Neural cell (in vitro differentiated cells): ENCODE data around the gene DPP3. TPM values are rescaled to one million over a fixed set of nuclear protein-coding genes. Genes with fewer than 3 reads are reported as not detected.

Experiments
- H2AFZ ChIP-seq: fragments of 200-600, 300-800 bp; sonication (generic), shearing (Covaris generic); 2 replicates; pipeline ENCODE4 v1.6.0; 2014; ENCODE audit warnings: low read depth, mild to moderate bottlenecking, antibody characterized with exemption, low read length, moderate library complexity
- H3F3A ChIP-seq: fragments of 200-600 bp; shearing (Covaris generic); 2 replicates; pipeline ENCODE4 v1.6.1; 2016; ENCODE audit warnings: mild to moderate bottlenecking, moderate library complexity, mixed read lengths, antibody characterized with exemption, low read length; ENCODE audit not compliant: insufficient read depth, poor library complexity, severe bottlenecking
- H3K27ac ChIP-seq: fragments of 200-600, 300-800 bp; sonication (generic), shearing (Covaris generic); 2 replicates; pipeline ENCODE4 v1.5.1; 2014; ENCODE audit warnings: mild to moderate bottlenecking, low read length, moderate library complexity
- H3K27me3 ChIP-seq: fragments of 300-800, 200-600 bp; sonication (generic), shearing (Covaris generic); 2 replicates; pipeline ENCODE4 v1.6.0; 2014; ENCODE audit warnings: mild to moderate bottlenecking, low read depth, low read length, moderate library complexity; ENCODE audit not compliant: insufficient read depth
- H3K36me3 ChIP-seq: fragments of 300-800, 200-600 bp; sonication (generic), shearing (Covaris generic); 2 replicates; pipeline ENCODE4 v1.5.1; 2014; ENCODE audit warnings: mild to moderate bottlenecking, antibody characterized with exemption, low read length, moderate library complexity; ENCODE audit not compliant: insufficient read depth
- H3K4me2 ChIP-seq: fragments of 300-800, 200-600 bp; sonication (generic), shearing (Covaris generic); 2 replicates; pipeline ENCODE4 v1.6.0; 2014; ENCODE audit warnings: mild to moderate bottlenecking, low read length
- H3K4me3 ChIP-seq: fragments of 300-800, 200-600 bp; sonication (generic), shearing (Covaris generic); 2 replicates; pipeline ENCODE4 v1.5.1; 2014; ENCODE audit warnings: mild to moderate bottlenecking, low read length, moderate library complexity
- H3K79me2 ChIP-seq: fragments of 200-600 bp; shearing (Covaris generic); replicated peaks from 2 replicates; pipeline ENCODE4 v1.6.0; 2014; ENCODE audit warnings: mild to moderate bottlenecking, low read length, moderate library complexity; ENCODE audit not compliant: insufficient read depth
- H3K9ac ChIP-seq: fragments of 300-800, 200-600 bp; sonication (generic), shearing (Covaris generic); 2 replicates; pipeline ENCODE4 v1.6.1; 2016; ENCODE audit warnings: mild to moderate bottlenecking, low read length, mixed read lengths
- H3K9me2 ChIP-seq: fragments of 200-600 bp; shearing (Covaris generic); 2 replicates; pipeline ENCODE4 v1.6.1; 2016; ENCODE audit warnings: mild to moderate bottlenecking, low read length, mixed read lengths; ENCODE audit not compliant: insufficient read depth
- H3K9me3 ChIP-seq: fragments of 200-600, 300-800 bp; sonication (generic), shearing (Covaris generic); 2 replicates; pipeline ENCODE4 v1.6.1; 2016; ENCODE audit warnings: mild to moderate bottlenecking, mixed run types, low read length, moderate library complexity, mixed read lengths
- H4K20me1 ChIP-seq: fragments of 200-600 bp; shearing (Covaris generic); 2 replicates; pipeline ENCODE4 v1.6.1; 2016; ENCODE audit warnings: mild to moderate bottlenecking, mixed run types; ENCODE audit not compliant: insufficient read depth
- CTCF ChIP-seq: fragments of 450-650 bp; IDR thresholded peaks from 2 replicates; pipeline ENCODE4 v1.5.1; 2014; ENCODE audit warnings: antibody characterized with exemption, mild to moderate bottlenecking, moderate library complexity; ENCODE audit not compliant: poor library complexity, severe bottlenecking
- EP300 ChIP-seq: fragments of 450-650 bp; conservative IDR thresholded peaks from 2 replicates; pipeline ENCODE4 v1.6.1; 2014; ENCODE audit warnings: antibody characterized with exemption, mild to moderate bottlenecking, moderate library complexity; ENCODE audit not compliant: poor library complexity, severe bottlenecking
- EZH2 ChIP-seq: fragments of 200-600, 300-800 bp; shearing (Covaris generic), sonication (generic); IDR thresholded peaks from 2 replicates; pipeline ENCODE4 v1.6.1; 2014; ENCODE audit warnings: antibody characterized with exemption, low read length, borderline replicate concordance, mild to moderate bottlenecking; ENCODE audit not compliant: insufficient read depth, poor library complexity, severe bottlenecking
- MXI1 ChIP-seq: fragments of 450-650 bp; conservative IDR thresholded peaks from 2 replicates; pipeline ENCODE4 v1.6.1; 2014; ENCODE audit warnings: antibody characterized with exemption, mild to moderate bottlenecking; ENCODE audit not compliant: poor library complexity, severe bottlenecking
- POLR2AphosphoS5 ChIP-seq: IDR thresholded peaks from 2 replicates; pipeline ENCODE4 v1.6.1; 2012
- RAD21 ChIP-seq: fragments of 450-650 bp; conservative IDR thresholded peaks from 2 replicates; pipeline ENCODE4 v1.6.1; 2014; ENCODE audit warnings: antibody characterized with exemption, mild to moderate bottlenecking, moderate library complexity
- REST ChIP-seq: IDR thresholded peaks from 2 replicates; pipeline ENCODE4 v1.6.1; 2012; ENCODE audit warnings: borderline replicate concordance
- SMC3 ChIP-seq: fragments of 450-650 bp; conservative IDR thresholded peaks from 2 replicates; pipeline ENCODE4 v1.6.1; 2014; ENCODE audit warnings: antibody characterized with exemption, mild to moderate bottlenecking, moderate library complexity; ENCODE audit not compliant: poor library complexity
- TAF1 ChIP-seq: IDR thresholded peaks from 2 replicates; pipeline ENCODE4 v1.6.1; 2012; ENCODE audit warnings: low read depth
- polyA plus RNA-seq: library from polyadenylated mRNA; depleted of rRNA; stranded (reverse); fragments of >200 nt; gene quantifications from 2 replicates; pipeline ENCODE4 v1.2.3, GENCODE V29; 2014

The DPP3 gene
- polyA plus RNA-seq, 1 donor from 2014 or later, result 71.7 TPM

- Histone ChIP-seq H3K9me2 (no peaks in the 10 kb centered on the region), H3K9me3 (no peaks in the 10 kb centered on the region), H3K27me3 (no peaks in the 10 kb centered on the region), H3K4me2 (no peak overlapping the region), H3K4me3 (no peak overlapping the region), H2AFZ (no peak overlapping the region), H3K9ac (no peak overlapping the region), H3K79me2 (no peaks in the 10 kb centered on the region), H3F3A (no peaks in the 10 kb centered on the region), H4K20me1 (no peaks in the 10 kb centered on the region), H3K36me3 (no peaks in the 10 kb centered on the region), H3K27ac (no peak overlapping the region)
- no peak for TF ChIP-seq POLR2AphosphoS5
- TF ChIP-seq RAD21, result no peak
- no peak for TF ChIP-seq REST
- no peak for TF ChIP-seq MXI1
- TF ChIP-seq SMC3, result no peak
- TF ChIP-seq EP300, result no peak
- TF ChIP-seq TAF1, result no peak
- no peak for TF ChIP-seq CTCF
- no peak for TF ChIP-seq EZH2
Measured at GRCh38 chr11:66493130-66493529, 12.9 kb downstream of the DPP3 start.

- Histone ChIP-seq H3K9ac (no peak overlapping the region), H3K27me3 (no peaks in the 10 kb centered on the region), H3K79me2 (no peaks in the 10 kb centered on the region), H3K4me2 (no peak overlapping the region), H3F3A (no peaks in the 10 kb centered on the region), H2AFZ (no peak overlapping the region), H3K36me3 (no peaks in the 10 kb centered on the region), H4K20me1 (no peaks in the 10 kb centered on the region), H3K27ac (no peak overlapping the region), H3K9me2 (no peaks in the 10 kb centered on the region), H3K9me3 (no peaks in the 10 kb centered on the region), H3K4me3 (no peak overlapping the region)
- TF ChIP-seq MXI1 (no peak), POLR2AphosphoS5 (no peak), SMC3 (no peak), EZH2 (no peak), EP300 (no peak), CTCF (no peak), REST (no peak), TAF1 (no peak), RAD21 (no peak)
Measured at GRCh38 chr11:66494458-66494857, 14.2 kb downstream of the DPP3 start.
